Liver (tissue), 9 donors: ENCODE results near the gene DYSF. TPM values are rescaled to one million over a fixed set of nuclear protein-coding genes. Genes with fewer than 3 reads are reported as not detected.

Experiments used
- DNase-seq: peaks from one replicate; pipeline ENCODE4 v3.0.0-alpha.2; 2017; ENCODE audit warnings: low spot score
- H3K27ac ChIP-seq, 2 donors: one replicate each; pipeline ENCODE4 v1.7.0; 2013; ENCODE audit warnings: inconsistent platforms in 2 of 2, low read length in 2 of 2, control low read depth in 1 of 2, low read depth in 1 of 2, mild to moderate bottlenecking in 1 of 2
- H3K27me3 ChIP-seq, 4 donors: one replicate each; pipeline versions ENCODE4 v1.6.1 to v1.7.0; 2013; ENCODE audit warnings: low read length in 3 of 4, inconsistent platforms in 1 of 4, mild to moderate bottlenecking in 1 of 4, moderate library complexity in 1 of 4; ENCODE audit not compliant: control insufficient read depth in 4 of 4, insufficient read depth in 4 of 4
- H3K36me3 ChIP-seq, 4 donors: one replicate each; pipeline versions ENCODE4 v1.6.1 to v1.7.0; 2013; ENCODE audit warnings: low read length in 3 of 4, mild to moderate bottlenecking in 3 of 4, low read depth in 1 of 4, moderate library complexity in 1 of 4; ENCODE audit not compliant: control insufficient read depth in 4 of 4, insufficient read depth in 3 of 4
- H3K4me1 ChIP-seq, 4 donors: one replicate each; pipeline versions ENCODE4 v1.6.1 to v1.7.0; 2013; ENCODE audit warnings: low read length in 3 of 4, mild to moderate bottlenecking in 3 of 4, moderate library complexity in 1 of 4; ENCODE audit not compliant: control insufficient read depth in 4 of 4, insufficient read depth in 4 of 4
- H3K4me3 ChIP-seq, 3 donors: one replicate each; pipeline versions ENCODE4 v1.6.1 to v1.7.0; 2013; ENCODE audit warnings: low read length in 3 of 3, control low read depth in 1 of 3, low read depth in 1 of 3, mild to moderate bottlenecking in 1 of 3
- H3K9ac ChIP-seq, 2 donors: one replicate each; pipeline ENCODE4 v1.7.0; 2013; ENCODE audit warnings: low read length in 2 of 2, mild to moderate bottlenecking in 2 of 2, moderate library complexity in 2 of 2, control low read depth in 1 of 2, low read depth in 1 of 2
- H3K9me3 ChIP-seq, 4 donors: one replicate each; pipeline versions ENCODE4 v1.6.1 to v1.7.0; 2013; ENCODE audit warnings: low read length in 3 of 4; ENCODE audit not compliant: control insufficient read depth in 4 of 4
- CTCF ChIP-seq: fragments of 150-350 bp; IDR thresholded peaks from 2 replicates; pipeline ENCODE4 v1.5.1; 2017; ENCODE audit warnings: improper control_type of control experiment, low read depth, low read length; ENCODE audit not compliant: missing input control
- EGR1 ChIP-seq, 2 donors: IDR thresholded peaks; 2 replicates each; pipeline ENCODE4 v1.6.1; 2016 to 2018; ENCODE audit warnings: antibody characterized with exemption in 2 of 2, low read depth in 2 of 2
- FOXA1 ChIP-seq: IDR thresholded peaks from 2 replicates; pipeline ENCODE4 v1.6.1; 2016; ENCODE audit warnings: antibody characterized with exemption
- FOXA2 ChIP-seq: IDR thresholded peaks from 2 replicates; pipeline ENCODE4 v1.6.1; 2016; ENCODE audit warnings: antibody characterized with exemption
- GABPA ChIP-seq, 2 donors: IDR thresholded peaks in 1 of 2; conservative IDR thresholded peaks in 1 of 2; 2 replicates each; pipeline ENCODE4 v1.6.1; 2016; ENCODE audit warnings: antibody characterized with exemption in 2 of 2, mild to moderate bottlenecking in 1 of 2, moderate library complexity in 1 of 2
- HNF4A ChIP-seq, 2 donors: conservative IDR thresholded peaks; 2 replicates each; pipeline ENCODE4 v1.6.1; 2016; ENCODE audit warnings: antibody characterized with exemption in 2 of 2, mild to moderate bottlenecking in 2 of 2
- HNF4G ChIP-seq: IDR thresholded peaks from 2 replicates; pipeline ENCODE4 v1.6.1; 2016; ENCODE audit warnings: antibody characterized with exemption
- JUND ChIP-seq, 2 donors: IDR thresholded peaks; 2 replicates each; pipeline ENCODE4 v1.6.1; 2016; ENCODE audit warnings: antibody characterized with exemption in 2 of 2
- NR2F2 ChIP-seq: IDR thresholded peaks from 2 replicates; pipeline ENCODE4 v1.6.1; 2016; ENCODE audit warnings: antibody characterized with exemption
- RAD21 ChIP-seq, 2 donors: IDR thresholded peaks; 2 replicates each; pipeline ENCODE4 v1.6.1; 2016; ENCODE audit warnings: antibody characterized with exemption in 2 of 2, mild to moderate bottlenecking in 2 of 2
- RXRA ChIP-seq, 2 donors: IDR thresholded peaks; 2 replicates each; pipeline ENCODE4 v1.6.1; 2017 to 2018; ENCODE audit warnings: antibody characterized with exemption in 2 of 2, mild to moderate bottlenecking in 1 of 2
- SP1 ChIP-seq: IDR thresholded peaks from 2 replicates; pipeline ENCODE4 v1.6.1; 2018; ENCODE audit warnings: antibody characterized with exemption, mild to moderate bottlenecking
- TAF1 ChIP-seq: conservative IDR thresholded peaks from 2 replicates; pipeline ENCODE4 v1.6.1; 2016; ENCODE audit warnings: antibody characterized with exemption, mild to moderate bottlenecking
- YY1 ChIP-seq: IDR thresholded peaks from 2 replicates; pipeline ENCODE4 v1.6.1; 2016; ENCODE audit warnings: antibody characterized with exemption, mild to moderate bottlenecking
- WGBS: extraction: QIAGEN DNeasy Blood & Tissue Kit; methylation state at CpG from one replicate; pipeline ENCODE4 v1.1.7; 2013; 5-methylcytosine and 5-hydroxymethylcytosine counted together
- polyA plus RNA-seq, 2 donors: library from polyadenylated mRNA; stranded (reverse) in 1 of 2; unstranded in 1 of 2; fragments of 200-250 nt in 1 of 2; fragments of >200 nt in 1 of 2; fragmentation: Nextera tagmentation in 1 of 2; extraction: Ambion mirVana in 1 of 2; gene quantifications; one replicate each; pipeline versions ENCODE4 v1.2.1 to v1.2.3, GENCODE V29; 2013 to 2015
- total RNA-seq, 2 donors: library from RNA; depleted of rRNA; stranded (reverse); fragments of >200 nt; gene quantifications; one replicate each; pipeline ENCODE4 v1.2.3, GENCODE V29; 2014
- TF ChIP-seq, protein P1 (sequence below): IDR thresholded peaks from 2 replicates; pipeline ENCODE4 v1.6.1; 2016; ENCODE audit warnings: antibody characterized with exemption
- TF ChIP-seq, protein P2 (sequence below): IDR thresholded peaks from 2 replicates; pipeline ENCODE4 v1.6.1; 2016; ENCODE audit warnings: antibody characterized with exemption, mild to moderate bottlenecking
- TF ChIP-seq, protein P3 (sequence below): IDR thresholded peaks from 2 replicates; pipeline ENCODE4 v1.6.1; 2016; ENCODE audit warnings: antibody characterized with exemption
- donor health status: healthy.
- donor health status: healthy.
- donor health status: healthy.
- donor health status: healthy.
- donor health status: healthy.

Gene DYSF
- total and polyA plus RNA-seq, 4 donors = 8.5 to 20.8 (median 13.6) TPM

- Histone ChIP-seq H3K9ac (no peak overlapping the region), H3K9me3 (no peaks in the 10 kb centered on the region), H3K4me1 (no peaks in the 10 kb centered on the region), H3K36me3 (peaks cover 10 to 49% (median 25%) of the 10 kb centered on the region in 4 donors), H3K27me3 (no peaks in the 10 kb centered on the region), H3K27ac (no peak overlapping the region), H3K4me3 (no peak overlapping the region)
- WGBS = 98% methylated on average over 1 of the region's 1 CpG
- DNase-seq = no peak
- no peak for TF ChIP-seq GABPA (IDR thresholded peaks at IDR 0.05 in 1 of 2, conservative IDR thresholded peaks at IDR 0.05 in 1 of 2)
- no peak for TF ChIP-seq RAD21 (IDR thresholded peaks at IDR 0.05)
- TF ChIP-seq, protein P1, sequence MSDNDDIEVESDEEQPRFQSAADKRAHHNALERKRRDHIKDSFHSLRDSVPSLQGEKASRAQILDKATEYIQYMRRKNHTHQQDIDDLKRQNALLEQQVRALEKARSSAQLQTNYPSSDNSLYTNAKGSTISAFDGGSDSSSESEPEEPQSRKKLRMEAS = no peak
- TF ChIP-seq SP1 = no peak
- TF ChIP-seq FOXA1 = no peak
- TF ChIP-seq HNF4A (conservative IDR thresholded peaks at IDR 0.05) = no peak
- TF ChIP-seq, protein P2, sequence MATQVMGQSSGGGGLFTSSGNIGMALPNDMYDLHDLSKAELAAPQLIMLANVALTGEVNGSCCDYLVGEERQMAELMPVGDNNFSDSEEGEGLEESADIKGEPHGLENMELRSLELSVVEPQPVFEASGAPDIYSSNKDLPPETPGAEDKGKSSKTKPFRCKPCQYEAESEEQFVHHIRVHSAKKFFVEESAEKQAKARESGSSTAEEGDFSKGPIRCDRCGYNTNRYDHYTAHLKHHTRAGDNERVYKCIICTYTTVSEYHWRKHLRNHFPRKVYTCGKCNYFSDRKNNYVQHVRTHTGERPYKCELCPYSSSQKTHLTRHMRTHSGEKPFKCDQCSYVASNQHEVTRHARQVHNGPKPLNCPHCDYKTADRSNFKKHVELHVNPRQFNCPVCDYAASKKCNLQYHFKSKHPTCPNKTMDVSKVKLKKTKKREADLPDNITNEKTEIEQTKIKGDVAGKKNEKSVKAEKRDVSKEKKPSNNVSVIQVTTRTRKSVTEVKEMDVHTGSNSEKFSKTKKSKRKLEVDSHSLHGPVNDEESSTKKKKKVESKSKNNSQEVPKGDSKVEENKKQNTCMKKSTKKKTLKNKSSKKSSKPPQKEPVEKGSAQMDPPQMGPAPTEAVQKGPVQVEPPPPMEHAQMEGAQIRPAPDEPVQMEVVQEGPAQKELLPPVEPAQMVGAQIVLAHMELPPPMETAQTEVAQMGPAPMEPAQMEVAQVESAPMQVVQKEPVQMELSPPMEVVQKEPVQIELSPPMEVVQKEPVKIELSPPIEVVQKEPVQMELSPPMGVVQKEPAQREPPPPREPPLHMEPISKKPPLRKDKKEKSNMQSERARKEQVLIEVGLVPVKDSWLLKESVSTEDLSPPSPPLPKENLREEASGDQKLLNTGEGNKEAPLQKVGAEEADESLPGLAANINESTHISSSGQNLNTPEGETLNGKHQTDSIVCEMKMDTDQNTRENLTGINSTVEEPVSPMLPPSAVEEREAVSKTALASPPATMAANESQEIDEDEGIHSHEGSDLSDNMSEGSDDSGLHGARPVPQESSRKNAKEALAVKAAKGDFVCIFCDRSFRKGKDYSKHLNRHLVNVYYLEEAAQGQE = no peak
- TF ChIP-seq FOXA2 = no peak
- TF ChIP-seq TAF1 = no peak
- TF ChIP-seq, protein P3, sequence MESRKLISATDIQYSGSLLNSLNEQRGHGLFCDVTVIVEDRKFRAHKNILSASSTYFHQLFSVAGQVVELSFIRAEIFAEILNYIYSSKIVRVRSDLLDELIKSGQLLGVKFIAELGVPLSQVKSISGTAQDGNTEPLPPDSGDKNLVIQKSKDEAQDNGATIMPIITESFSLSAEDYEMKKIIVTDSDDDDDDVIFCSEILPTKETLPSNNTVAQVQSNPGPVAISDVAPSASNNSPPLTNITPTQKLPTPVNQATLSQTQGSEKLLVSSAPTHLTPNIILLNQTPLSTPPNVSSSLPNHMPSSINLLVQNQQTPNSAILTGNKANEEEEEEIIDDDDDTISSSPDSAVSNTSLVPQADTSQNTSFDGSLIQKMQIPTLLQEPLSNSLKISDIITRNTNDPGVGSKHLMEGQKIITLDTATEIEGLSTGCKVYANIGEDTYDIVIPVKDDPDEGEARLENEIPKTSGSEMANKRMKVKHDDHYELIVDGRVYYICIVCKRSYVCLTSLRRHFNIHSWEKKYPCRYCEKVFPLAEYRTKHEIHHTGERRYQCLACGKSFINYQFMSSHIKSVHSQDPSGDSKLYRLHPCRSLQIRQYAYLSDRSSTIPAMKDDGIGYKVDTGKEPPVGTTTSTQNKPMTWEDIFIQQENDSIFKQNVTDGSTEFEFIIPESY = no peak
- TF ChIP-seq CTCF = no peak
These were observed 118.6 kb downstream of the DYSF start for GRCh38 chr2:71571945-71572344.

GRCh38 chr2:71575966-71576365, 122.6 kb downstream of the DYSF start:
- Histone ChIP-seq H3K4me3 (no peak overlapping the region), H3K27ac (no peak overlapping the region), H3K9me3 (no peaks in the 10 kb centered on the region), H3K27me3 (no peaks in the 10 kb centered on the region), H3K9ac (no peak overlapping the region), H3K36me3 (peaks cover 7 to 40% (median 24%) of the 10 kb centered on the region in 4 donors), H3K4me1 (no peaks in the 10 kb centered on the region)
- DNase-seq = no peak
- 97% methylated on average over 5 of the region's 5 CpGs for WGBS
- no peak for TF ChIP-seq EGR1 (IDR thresholded peaks at IDR 0.05; ENCODE audit: low read depth in 2 of 2)
- no peak for TF ChIP-seq GABPA (IDR thresholded peaks at IDR 0.05 in 1 of 2, conservative IDR thresholded peaks at IDR 0.05 in 1 of 2)
- no peak for TF ChIP-seq RXRA (IDR thresholded peaks at IDR 0.05)
- no peak for TF ChIP-seq HNF4G
- TF ChIP-seq, protein P1 = no peak
- TF ChIP-seq, protein P2 = no peak
- TF ChIP-seq HNF4A (conservative IDR thresholded peaks at IDR 0.05) = no peak
- no peak for TF ChIP-seq NR2F2
- no peak for TF ChIP-seq JUND (IDR thresholded peaks at IDR 0.05)
- TF ChIP-seq, protein P3 = no peak
- no peak for TF ChIP-seq YY1
- TF ChIP-seq SP1 = no peak
